ENCODE data around the gene AXL. TPM values are rescaled to one million over a fixed set of nuclear protein-coding genes. Genes with fewer than 3 reads are reported as not detected.
A peak's percentile ranks its signal among the peaks of the same experiment; 100 is the strongest.
"Not testable (repeated sequence)": the region's sequence is repeated elsewhere in the genome, so short reads cannot be mapped to it uniquely, and the experiment has no call there.

Gene AXL
- total RNA-seq, 1 donor from 2014 or later: 20.9 TPM

DNA sequence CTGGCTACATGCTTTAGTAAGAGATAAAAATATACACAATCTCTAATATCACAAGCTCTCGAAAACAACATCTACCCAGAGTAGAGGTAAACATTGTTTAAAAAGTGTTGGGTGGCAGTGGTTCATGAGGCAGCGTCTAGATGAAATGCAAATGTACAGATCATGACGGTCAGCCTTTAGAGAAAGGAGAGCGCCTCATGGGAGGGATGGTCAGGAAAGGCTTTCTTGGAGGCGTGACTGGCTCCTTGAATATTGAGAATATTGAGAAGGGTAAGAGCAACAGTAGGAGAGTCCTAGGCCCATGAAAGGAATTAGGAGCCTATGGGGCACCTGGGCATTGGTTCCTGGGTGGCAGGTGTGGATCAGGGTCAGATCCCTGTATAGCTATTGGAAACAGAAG lies 55.8 kb downstream of the AXL start:
- Mint-ChIP-seq H3K36me3 (peaks cover 48% of the 10 kb centered on the region), H3K27me3 (no peaks in the 10 kb centered on the region), H3K9me3 (no peaks in the 10 kb centered on the region), H3K4me3 (no peak overlapping the region), H3K4me1 (ENCODE audit: unreplicated experiment) (no peaks in the 10 kb centered on the region), H3K27ac (no peak overlapping the region)
- no peak for DNase-seq (ENCODE audit: extremely low spot score, unreplicated experiment)
- TF ChIP-seq, protein P1, sequence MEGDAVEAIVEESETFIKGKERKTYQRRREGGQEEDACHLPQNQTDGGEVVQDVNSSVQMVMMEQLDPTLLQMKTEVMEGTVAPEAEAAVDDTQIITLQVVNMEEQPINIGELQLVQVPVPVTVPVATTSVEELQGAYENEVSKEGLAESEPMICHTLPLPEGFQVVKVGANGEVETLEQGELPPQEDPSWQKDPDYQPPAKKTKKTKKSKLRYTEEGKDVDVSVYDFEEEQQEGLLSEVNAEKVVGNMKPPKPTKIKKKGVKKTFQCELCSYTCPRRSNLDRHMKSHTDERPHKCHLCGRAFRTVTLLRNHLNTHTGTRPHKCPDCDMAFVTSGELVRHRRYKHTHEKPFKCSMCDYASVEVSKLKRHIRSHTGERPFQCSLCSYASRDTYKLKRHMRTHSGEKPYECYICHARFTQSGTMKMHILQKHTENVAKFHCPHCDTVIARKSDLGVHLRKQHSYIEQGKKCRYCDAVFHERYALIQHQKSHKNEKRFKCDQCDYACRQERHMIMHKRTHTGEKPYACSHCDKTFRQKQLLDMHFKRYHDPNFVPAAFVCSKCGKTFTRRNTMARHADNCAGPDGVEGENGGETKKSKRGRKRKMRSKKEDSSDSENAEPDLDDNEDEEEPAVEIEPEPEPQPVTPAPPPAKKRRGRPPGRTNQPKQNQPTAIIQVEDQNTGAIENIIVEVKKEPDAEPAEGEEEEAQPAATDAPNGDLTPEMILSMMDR (conservative IDR thresholded peaks at IDR 0.05): no peak

GRCh38 chr19:41276231-41276630 lies 57.2 kb downstream of the AXL start:
- H3K9me3 Mint-ChIP-seq: no peaks in the 10 kb centered on the region
- no peak overlapping the region for H3K4me3 Mint-ChIP-seq
- no peaks in the 10 kb centered on the region for H3K4me1 Mint-ChIP-seq (ENCODE audit: unreplicated experiment)
- no peaks in the 10 kb centered on the region for H3K27me3 Mint-ChIP-seq
- TF ChIP-seq, protein P1 (conservative IDR thresholded peaks at IDR 0.05): no peak
- peaks cover 57% of the 10 kb centered on the region for H3K36me3 Mint-ChIP-seq
- no peak for DNase-seq (ENCODE audit: extremely low spot score, unreplicated experiment)
- H3K27ac Mint-ChIP-seq: no peak overlapping the region

- peaks cover 45% of the 10 kb centered on the region for H3K36me3 Mint-ChIP-seq
- no peaks in the 10 kb centered on the region for H3K4me1 Mint-ChIP-seq (ENCODE audit: unreplicated experiment)
- H3K27me3 Mint-ChIP-seq: no peaks in the 10 kb centered on the region
- TF ChIP-seq, protein P1 (conservative IDR thresholded peaks at IDR 0.05): no peak
- no peak for DNase-seq (ENCODE audit: extremely low spot score, unreplicated experiment)
- no peaks in the 10 kb centered on the region for H3K9me3 Mint-ChIP-seq
- H3K4me3 Mint-ChIP-seq: no peak overlapping the region
- no peak overlapping the region for H3K27ac Mint-ChIP-seq
Observed at GRCh38 chr19:41278478-41278877, 59.5 kb downstream of the AXL start.

GRCh38 chr19:41288673-41289530 lies 69.9 kb downstream of the AXL start:
- DNase-seq (ENCODE audit: extremely low spot score, unreplicated experiment): no peak
- Mint-ChIP-seq H3K4me1 (ENCODE audit: unreplicated experiment) (no peaks in the 10 kb centered on the region), H3K9me3 (no peaks in the 10 kb centered on the region), H3K27ac (no peak overlapping the region), H3K4me3 (no peak overlapping the region), H3K36me3 (peaks cover 19% of the 10 kb centered on the region), H3K27me3 (no peaks in the 10 kb centered on the region)
- TF ChIP-seq, protein P1 (conservative IDR thresholded peaks at IDR 0.05): no peak

DNA sequence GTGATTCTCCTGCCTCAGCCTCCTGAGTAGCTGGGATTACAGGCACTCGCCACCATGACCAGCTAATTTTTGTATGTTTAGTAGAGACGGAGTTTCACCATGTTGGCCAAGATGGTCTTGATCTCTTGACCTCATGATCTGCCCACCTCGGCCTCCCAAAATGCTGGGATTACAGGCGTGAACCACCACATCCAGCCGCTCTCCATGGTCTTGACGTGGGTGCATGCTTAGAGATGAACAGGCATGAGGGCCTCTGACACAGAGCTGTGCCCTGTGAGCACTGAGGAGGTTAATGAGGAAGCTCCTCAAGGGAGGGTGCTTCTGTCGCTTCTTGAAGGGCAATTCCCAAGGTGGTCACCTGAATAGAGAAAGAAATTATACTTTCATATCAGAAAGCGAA lies 70.8 kb downstream of the AXL start:
- H3K4me3 Mint-ChIP-seq; H3K27me3 Mint-ChIP-seq; DNase-seq (ENCODE audit: extremely low spot score, unreplicated experiment); H3K9me3 Mint-ChIP-seq; H3K27ac Mint-ChIP-seq; H3K4me1 Mint-ChIP-seq (ENCODE audit: unreplicated experiment): not testable (repeated sequence)
- peaks cover 23% of the 10 kb centered on the region for H3K36me3 Mint-ChIP-seq

- peaks cover 28% of the 10 kb centered on the region for H3K36me3 Mint-ChIP-seq
- no peaks in the 10 kb centered on the region for H3K27me3 Mint-ChIP-seq
- H3K4me3 Mint-ChIP-seq: no peak overlapping the region
- TF ChIP-seq, protein P1 (conservative IDR thresholded peaks at IDR 0.05): no peak
- DNase-seq (ENCODE audit: extremely low spot score, unreplicated experiment): no peak
- H3K9me3 Mint-ChIP-seq: no peaks in the 10 kb centered on the region
- H3K27ac Mint-ChIP-seq: peak overlapping the region; percentile 16
- H3K4me1 Mint-ChIP-seq (ENCODE audit: unreplicated experiment): peaks cover 6% of the 10 kb centered on the region
Observed at GRCh38 chr19:41294393-41294792, 75.4 kb downstream of the AXL start.
